DND-41 (cell line): Measurements from ENCODE around the gene ARFIP1.

Experiments used
- ATAC-seq: fragments of 200-7000 bp; cut with Tn5 transposase; 3 replicates; pipeline ENCODE4 v1.9.1; 2021; ENCODE audit warnings: low read depth; ENCODE audit not compliant: insufficient read depth
- DNase-seq: peaks from one replicate; pipeline ENCODE4 v3.0.0-alpha.2; 2020
- H2AFZ ChIP-seq: 2 replicates; pipeline ENCODE4 v1.6.0; 2012; ENCODE audit warnings: low read depth, low read length
- H3K27ac ChIP-seq: 2 replicates; pipeline ENCODE4 v1.5.1; 2012; ENCODE audit warnings: low read length, inconsistent platforms
- H3K27me3 ChIP-seq: fragments of 200-600 bp; sonication (generic); 2 replicates; pipeline ENCODE4 v1.6.0; 2012; ENCODE audit warnings: low read length, mild to moderate bottlenecking, inconsistent platforms; ENCODE audit not compliant: insufficient read depth, poor library complexity
- H3K36me3 ChIP-seq: 2 replicates; pipeline ENCODE4 v1.5.1; 2012; ENCODE audit warnings: low read length, inconsistent platforms; ENCODE audit not compliant: insufficient read depth
- H3K4me1 ChIP-seq: 2 replicates; pipeline ENCODE4 v1.5.1; 2012; ENCODE audit warnings: mild to moderate bottlenecking, low read length; ENCODE audit not compliant: insufficient read depth
- H3K4me2 ChIP-seq: 2 replicates; pipeline ENCODE4 v1.6.0; 2012; ENCODE audit warnings: mild to moderate bottlenecking, moderate library complexity, low read length, inconsistent platforms; ENCODE audit not compliant: insufficient read depth
- H3K4me3 ChIP-seq, 2 experiments: fragments of 200-600 bp in 1 of 2; shearing (Covaris generic) in 1 of 2; 2 replicates each; pipeline ENCODE4 v1.5.1; 2012 to 2016; ENCODE audit warnings: inconsistent platforms in 2 of 2, low read length in 2 of 2, mild to moderate bottlenecking in 2 of 2, low read depth in 1 of 2, moderate library complexity in 1 of 2
- H3K79me2 ChIP-seq: 2 replicates; pipeline ENCODE4 v1.6.0; 2012; ENCODE audit warnings: low read length, inconsistent platforms; ENCODE audit not compliant: insufficient read depth
- H3K9ac ChIP-seq: 2 replicates; pipeline ENCODE4 v1.6.0; 2012; ENCODE audit warnings: low read depth, mild to moderate bottlenecking, inconsistent platforms, low read length, moderate library complexity
- H3K9me3 ChIP-seq: 2 replicates; pipeline ENCODE4 v1.5.1; 2012; ENCODE audit warnings: low read length, moderate library complexity, mild to moderate bottlenecking, inconsistent platforms; ENCODE audit not compliant: insufficient read depth, severe bottlenecking
- H4K20me1 ChIP-seq: 2 replicates; pipeline ENCODE4 v1.6.0; 2012; ENCODE audit warnings: low read length; ENCODE audit not compliant: insufficient read depth
- EZH2 ChIP-seq: IDR thresholded peaks from 3 replicates; pipeline ENCODE4 v1.6.1; 2012; ENCODE audit warnings: borderline replicate concordance, low read depth, mild to moderate bottlenecking, moderate library complexity, low read length, inconsistent platforms; ENCODE audit not compliant: severe bottlenecking
- TF ChIP-seq, protein P1 (sequence below): IDR thresholded peaks from 2 replicates; pipeline ENCODE4 v1.5.1; 2012; ENCODE audit warnings: borderline replicate concordance, low read length, moderate library complexity, mild to moderate bottlenecking; ENCODE audit not compliant: poor library complexity, severe bottlenecking; ENCODE audit errors: extremely low read depth

Gene ARFIP1

DNA sequence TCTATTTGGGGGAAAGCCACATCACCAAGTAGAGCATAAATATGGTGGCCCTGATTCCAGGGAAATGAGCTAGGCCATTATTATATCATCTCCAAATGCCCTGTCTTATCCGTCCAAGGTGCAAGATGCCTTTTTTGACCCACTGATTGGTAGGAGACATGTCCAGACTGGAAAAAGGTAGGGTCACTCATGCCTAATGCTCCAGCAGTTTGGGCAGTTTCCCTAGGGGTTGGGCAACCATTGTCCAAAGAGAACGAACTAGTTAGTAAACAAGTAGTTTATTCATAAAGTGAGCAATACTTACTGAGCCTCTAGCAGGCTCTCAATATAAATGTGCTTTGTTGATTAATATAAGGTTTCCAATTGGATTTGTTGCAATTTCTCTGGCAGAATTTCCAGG, 162.6 kb downstream of the ARFIP1 start:
- peaks cover 30% of the 10 kb centered on the region for H3K27me3 ChIP-seq
- H2AFZ ChIP-seq: no peak overlapping the region
- DNase-seq (no peak), ATAC-seq (no peak)
- H4K20me1 ChIP-seq: 0 out of 2 replicates have a peak, but pooled peaks cover 3% of the 10 kb centered on the region
- no peaks in the 10 kb centered on the region for H3K36me3 ChIP-seq
- H3K4me2 ChIP-seq: no peak overlapping the region
- peaks cover 10% of the 10 kb centered on the region for H3K4me1 ChIP-seq
- H3K4me3 ChIP-seq: no peak overlapping the region
- H3K9me3 ChIP-seq: no peaks in the 10 kb centered on the region
- no peaks in the 10 kb centered on the region for H3K79me2 ChIP-seq
- H3K9ac ChIP-seq: no peak overlapping the region
- TF ChIP-seq, protein P1, sequence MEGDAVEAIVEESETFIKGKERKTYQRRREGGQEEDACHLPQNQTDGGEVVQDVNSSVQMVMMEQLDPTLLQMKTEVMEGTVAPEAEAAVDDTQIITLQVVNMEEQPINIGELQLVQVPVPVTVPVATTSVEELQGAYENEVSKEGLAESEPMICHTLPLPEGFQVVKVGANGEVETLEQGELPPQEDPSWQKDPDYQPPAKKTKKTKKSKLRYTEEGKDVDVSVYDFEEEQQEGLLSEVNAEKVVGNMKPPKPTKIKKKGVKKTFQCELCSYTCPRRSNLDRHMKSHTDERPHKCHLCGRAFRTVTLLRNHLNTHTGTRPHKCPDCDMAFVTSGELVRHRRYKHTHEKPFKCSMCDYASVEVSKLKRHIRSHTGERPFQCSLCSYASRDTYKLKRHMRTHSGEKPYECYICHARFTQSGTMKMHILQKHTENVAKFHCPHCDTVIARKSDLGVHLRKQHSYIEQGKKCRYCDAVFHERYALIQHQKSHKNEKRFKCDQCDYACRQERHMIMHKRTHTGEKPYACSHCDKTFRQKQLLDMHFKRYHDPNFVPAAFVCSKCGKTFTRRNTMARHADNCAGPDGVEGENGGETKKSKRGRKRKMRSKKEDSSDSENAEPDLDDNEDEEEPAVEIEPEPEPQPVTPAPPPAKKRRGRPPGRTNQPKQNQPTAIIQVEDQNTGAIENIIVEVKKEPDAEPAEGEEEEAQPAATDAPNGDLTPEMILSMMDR: no peak
- TF ChIP-seq EZH2: no peak
- no peak overlapping the region for H3K27ac ChIP-seq

DNA sequence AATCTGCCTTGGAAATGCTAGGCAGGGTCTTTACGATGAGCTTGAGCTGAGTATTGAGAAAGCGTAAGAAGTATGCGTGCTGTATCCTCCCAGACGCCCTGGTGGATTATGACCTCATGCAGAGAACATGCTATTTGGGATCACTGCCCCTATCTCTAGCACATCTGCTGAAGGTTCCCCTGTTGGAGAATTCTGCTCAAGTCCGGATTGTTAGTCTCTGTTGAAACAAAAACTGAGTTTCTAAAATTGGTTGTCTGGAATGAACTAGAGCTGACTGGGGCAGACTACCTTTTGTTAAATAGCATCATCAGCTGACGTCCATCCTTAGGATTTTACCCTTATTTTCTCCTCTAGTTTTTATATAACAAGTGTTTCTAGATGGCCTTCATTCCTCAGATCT, 163.9 kb downstream of the ARFIP1 start:
- TF ChIP-seq, protein P1: no peak
- TF ChIP-seq EZH2: no peak
- H3K9me3 ChIP-seq: no peaks in the 10 kb centered on the region
- H4K20me1 ChIP-seq: 0 out of 2 replicates have a peak, but pooled peaks cover under 1% of the 10 kb centered on the region
- no peak overlapping the region for H3K4me2 ChIP-seq
- no peak for DNase-seq
- no peaks in the 10 kb centered on the region for H3K4me1 ChIP-seq
- no peak overlapping the region for H3K4me3 ChIP-seq
- no peak for ATAC-seq
- H3K27me3 ChIP-seq: peaks cover 17% of the 10 kb centered on the region
- no peak overlapping the region for H3K9ac ChIP-seq
- no peaks in the 10 kb centered on the region for H3K36me3 ChIP-seq
- H2AFZ ChIP-seq: no peak overlapping the region
- no peaks in the 10 kb centered on the region for H3K79me2 ChIP-seq
- no peak overlapping the region for H3K27ac ChIP-seq

DNA sequence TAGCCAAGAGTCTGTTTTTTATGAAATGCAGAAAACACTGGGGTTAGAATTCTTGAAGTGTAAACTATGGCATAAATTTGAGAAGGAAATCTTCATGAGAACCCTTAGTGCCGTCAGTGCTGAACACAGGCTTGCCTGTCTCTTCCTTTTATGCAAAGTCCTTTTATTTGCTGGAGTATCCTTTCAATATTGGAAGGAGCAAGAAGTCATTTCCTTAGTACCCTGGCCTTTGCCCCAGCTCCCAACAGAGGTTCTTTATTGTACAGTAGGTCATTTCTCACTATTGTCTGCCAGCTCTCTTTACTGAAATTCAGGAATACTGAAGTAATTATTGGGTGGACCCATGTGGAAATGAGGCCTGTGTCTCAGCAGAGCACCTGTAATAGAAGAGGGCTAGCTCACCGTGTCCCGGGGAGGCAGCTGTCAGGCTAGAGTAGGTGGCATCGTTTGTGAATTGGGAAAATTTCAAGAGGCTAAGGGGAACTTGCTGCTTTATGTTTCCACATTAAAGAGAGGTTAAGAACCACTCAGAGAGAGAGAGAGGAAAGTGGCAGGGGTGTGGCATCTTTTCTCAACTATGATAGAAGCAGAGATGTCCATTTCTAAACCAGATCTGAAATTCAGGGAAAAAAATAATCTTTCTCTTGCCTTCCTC, 165.0 kb downstream of the ARFIP1 start:
- Histone ChIP-seq H2AFZ (no peak overlapping the region), H4K20me1 (no peaks in the 10 kb centered on the region), H3K9me3 (no peaks in the 10 kb centered on the region), H3K4me2 (no peak overlapping the region), H3K79me2 (no peaks in the 10 kb centered on the region), H3K4me1 (no peaks in the 10 kb centered on the region), H3K36me3 (no peaks in the 10 kb centered on the region), H3K9ac (no peak overlapping the region), H3K27me3 (peaks cover 7% of the 10 kb centered on the region), H3K4me3 (no peak overlapping the region), H3K27ac (no peak overlapping the region)
- no peak for ATAC-seq
- no peak for DNase-seq
- TF ChIP-seq EZH2: no peak
- TF ChIP-seq, protein P1: no peak

DNA sequence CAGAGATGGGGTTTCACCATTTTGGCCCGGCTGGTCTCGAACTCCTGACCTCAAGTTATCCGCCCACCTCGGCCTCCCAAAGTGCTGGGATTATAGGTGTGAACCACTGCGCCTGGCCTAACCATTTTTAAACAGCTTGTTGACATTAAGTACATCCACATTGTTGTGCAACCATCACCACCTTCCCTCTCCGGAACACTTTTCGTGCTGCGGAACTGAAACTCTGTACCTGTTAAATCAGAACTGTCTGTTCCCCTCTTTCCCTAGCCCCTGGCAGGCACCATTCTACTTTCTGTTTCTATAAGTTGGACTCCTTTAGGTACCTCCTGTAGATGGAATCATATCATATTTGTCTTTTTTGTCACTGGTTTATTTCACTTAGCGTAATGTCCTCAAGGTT, 165.9 kb downstream of the ARFIP1 start:
- Histone ChIP-seq H3K79me2 (no peaks in the 10 kb centered on the region), H2AFZ (no peak overlapping the region), H3K4me3 (no peak overlapping the region), H3K27me3 (no peaks in the 10 kb centered on the region), H4K20me1 (no peaks in the 10 kb centered on the region), H3K9ac (no peak overlapping the region), H3K4me1 (no peaks in the 10 kb centered on the region), H3K27ac (no peak overlapping the region), H3K9me3 (no peaks in the 10 kb centered on the region), H3K4me2 (no peak overlapping the region), H3K36me3 (no peaks in the 10 kb centered on the region)
- TF ChIP-seq, protein P1: no peak
- TF ChIP-seq EZH2: no peak
- ATAC-seq (no peak), DNase-seq (no peak)
